BLaER1 (cell line): ENCODE data around the gene OPN3.

Source experiments
- H3K27ac ChIP-seq: shearing (Covaris generic); formaldehyde crosslinking; 2 replicates; pipeline ENCODE4 v1.8.1; 2022
- H3K27me3 ChIP-seq: shearing (Covaris generic); formaldehyde crosslinking; 2 replicates; pipeline ENCODE4 v1.8.1; 2022
- H3K36me3 ChIP-seq: shearing (Covaris generic); formaldehyde crosslinking; 2 replicates; pipeline ENCODE4 v1.8.1; 2022
- H3K4me1 ChIP-seq: shearing (Covaris generic); formaldehyde crosslinking; 2 replicates; pipeline ENCODE4 v1.8.1; 2022
- H3K4me2 ChIP-seq: shearing (Covaris generic); formaldehyde crosslinking; 2 replicates; pipeline ENCODE4 v1.8.1; 2022
- H3K4me3 ChIP-seq: shearing (Covaris generic); formaldehyde crosslinking; 2 replicates; pipeline ENCODE4 v1.8.1; 2022
- H3K9ac ChIP-seq: shearing (Covaris generic); formaldehyde crosslinking; 2 replicates; pipeline ENCODE4 v1.8.1; 2022
- H3K9me3 ChIP-seq: shearing (Covaris generic); formaldehyde crosslinking; 2 replicates; pipeline ENCODE4 v1.8.1; 2022
- H4K20me1 ChIP-seq: shearing (Covaris generic); formaldehyde crosslinking; 2 replicates; pipeline ENCODE4 v1.8.1; 2022
- Cebpa-rat ChIP-seq: shearing (Covaris generic); IDR thresholded peaks from 2 replicates; pipeline ENCODE4 v1.8.1; 2022

Gene OPN3

GRCh38 chr1:241647658-241648057, 7.5 kb upstream of the OPN3 start:
- H3K4me2 ChIP-seq, result no peak overlapping the region
- peaks cover 6% of the 10 kb centered on the region for H3K9me3 ChIP-seq
- H3K9ac ChIP-seq, result no peak overlapping the region
- no peak for TF ChIP-seq Cebpa-rat
- H3K4me1 ChIP-seq, result no peaks in the 10 kb centered on the region
- no peaks in the 10 kb centered on the region for H3K36me3 ChIP-seq
- H4K20me1 ChIP-seq, result no peaks in the 10 kb centered on the region
- no peak overlapping the region for H3K4me3 ChIP-seq
- no peaks in the 10 kb centered on the region for H3K27me3 ChIP-seq
- H3K27ac ChIP-seq, result no peak overlapping the region

- Histone ChIP-seq H3K27me3 (no peaks in the 10 kb centered on the region), H3K4me1 (peaks cover 5% of the 10 kb centered on the region), H3K4me3 (no peak overlapping the region), H3K9ac (no peak overlapping the region), H3K27ac (no peak overlapping the region), H3K9me3 (peaks cover 9% of the 10 kb centered on the region), H3K4me2 (no peak overlapping the region), H4K20me1 (no peaks in the 10 kb centered on the region), H3K36me3 (no peaks in the 10 kb centered on the region)
- no peak for TF ChIP-seq Cebpa-rat
Measured at GRCh38 chr1:241646201-241646600, 6.0 kb upstream of the OPN3 start.

DNA sequence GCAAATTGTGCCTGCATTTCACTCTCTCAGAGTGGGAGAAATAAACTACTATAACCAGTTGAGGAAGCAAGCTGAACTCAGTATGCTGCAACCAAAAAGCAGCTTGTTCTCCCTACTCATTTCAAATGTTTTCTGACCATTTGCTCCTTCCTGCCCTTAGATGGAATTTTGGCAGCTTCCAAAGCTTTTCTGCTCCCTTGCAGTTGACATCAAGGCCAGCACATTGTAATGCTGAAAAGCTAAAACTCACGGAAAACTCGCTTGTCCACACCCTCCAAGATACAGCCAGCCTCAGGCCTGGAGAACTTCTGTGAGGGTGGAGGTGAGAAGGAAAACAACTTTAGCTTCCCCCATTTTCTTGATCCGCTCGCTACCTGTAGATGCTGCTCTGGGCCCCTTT, 5.0 kb upstream of the OPN3 start:
- H3K27ac ChIP-seq, result no peak overlapping the region
- no peak overlapping the region for H3K9ac ChIP-seq
- no peak for TF ChIP-seq Cebpa-rat
- no peak overlapping the region for H3K4me2 ChIP-seq
- no peaks in the 10 kb centered on the region for H4K20me1 ChIP-seq
- H3K9me3 ChIP-seq, result peaks cover 9% of the 10 kb centered on the region
- H3K36me3 ChIP-seq, result no peaks in the 10 kb centered on the region
- no peaks in the 10 kb centered on the region for H3K27me3 ChIP-seq
- peaks cover 13% of the 10 kb centered on the region for H3K4me1 ChIP-seq
- no peak overlapping the region for H3K4me3 ChIP-seq

DNA sequence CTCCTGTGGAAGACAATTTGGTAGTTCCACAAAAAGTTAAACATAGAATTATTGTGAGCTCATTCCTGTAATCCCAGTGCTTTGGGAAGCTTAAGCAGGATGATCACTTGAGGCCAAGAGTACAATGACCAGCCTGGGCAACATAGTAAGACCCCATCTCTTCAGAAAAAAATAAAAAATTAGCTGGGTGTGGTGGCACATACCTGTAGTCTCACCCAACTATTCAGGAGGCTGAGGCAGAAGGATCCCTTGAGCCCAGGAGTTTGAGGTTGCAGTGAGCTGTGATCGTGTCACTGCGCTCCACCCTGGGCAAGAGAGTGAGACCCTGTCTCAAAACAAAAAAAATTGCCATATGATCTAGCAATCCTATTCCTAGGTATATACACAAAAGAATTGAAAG, 4.1 kb upstream of the OPN3 start:
- Histone ChIP-seq H4K20me1 (no peaks in the 10 kb centered on the region), H3K4me1 (peaks cover 13% of the 10 kb centered on the region)

DNA sequence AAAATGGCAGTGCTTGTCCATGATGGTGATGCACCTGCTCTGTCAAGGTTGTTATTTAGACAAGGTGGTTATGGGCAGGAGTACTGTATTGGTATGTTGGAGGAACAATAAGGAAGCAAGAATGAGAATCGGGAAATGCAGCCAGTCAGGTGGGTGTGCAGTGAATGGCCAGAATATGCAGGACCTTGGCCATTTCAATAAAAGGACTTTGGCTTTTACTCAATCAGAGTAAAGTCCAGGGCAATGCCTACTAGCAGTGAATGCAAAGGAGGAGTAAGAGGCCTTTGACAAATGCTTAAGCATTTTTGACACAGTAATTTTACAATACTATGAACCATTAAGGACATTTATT, 2.4 kb upstream of the OPN3 start:
- Histone ChIP-seq H3K9me3 (peaks cover 9% of the 10 kb centered on the region), H3K4me2 (no peak overlapping the region), H3K27me3 (no peaks in the 10 kb centered on the region), H4K20me1 (peaks cover 9% of the 10 kb centered on the region; the same call in 1 of the 2 replicates), H3K27ac (no peak overlapping the region), H3K9ac (no peak overlapping the region), H3K36me3 (no peaks in the 10 kb centered on the region), H3K4me1 (peaks cover 27% of the 10 kb centered on the region), H3K4me3 (no peak overlapping the region)
- TF ChIP-seq Cebpa-rat, result no peak

More for the DNA sequence above, 4.1 kb upstream of the OPN3 start:
- Histone ChIP-seq H3K4me3 (no peak overlapping the region), H3K27ac (no peak overlapping the region), H3K27me3 (no peaks in the 10 kb centered on the region), H3K9ac (no peak overlapping the region), H3K4me2 (no peak overlapping the region), H3K36me3 (no peaks in the 10 kb centered on the region), H3K9me3 (peaks cover 9% of the 10 kb centered on the region)
- no peak for TF ChIP-seq Cebpa-rat

GRCh38 chr1:241641773-241642592, 1.8 kb upstream of the OPN3 start:
- no peak overlapping the region for H3K9ac ChIP-seq
- peaks cover 9% of the 10 kb centered on the region for H3K9me3 ChIP-seq
- no peak overlapping the region for H3K27ac ChIP-seq
- H3K27me3 ChIP-seq, result no peaks in the 10 kb centered on the region
- no peak for TF ChIP-seq Cebpa-rat
- H3K4me3 ChIP-seq, result no peak overlapping the region
- no peaks in the 10 kb centered on the region for H3K36me3 ChIP-seq
- H4K20me1 ChIP-seq, result peaks cover 11% of the 10 kb centered on the region; the same call in 1 of the 2 replicates
- H3K4me2 ChIP-seq, result no peak overlapping the region
- H3K4me1 ChIP-seq, result peaks cover 33% of the 10 kb centered on the region

DNA sequence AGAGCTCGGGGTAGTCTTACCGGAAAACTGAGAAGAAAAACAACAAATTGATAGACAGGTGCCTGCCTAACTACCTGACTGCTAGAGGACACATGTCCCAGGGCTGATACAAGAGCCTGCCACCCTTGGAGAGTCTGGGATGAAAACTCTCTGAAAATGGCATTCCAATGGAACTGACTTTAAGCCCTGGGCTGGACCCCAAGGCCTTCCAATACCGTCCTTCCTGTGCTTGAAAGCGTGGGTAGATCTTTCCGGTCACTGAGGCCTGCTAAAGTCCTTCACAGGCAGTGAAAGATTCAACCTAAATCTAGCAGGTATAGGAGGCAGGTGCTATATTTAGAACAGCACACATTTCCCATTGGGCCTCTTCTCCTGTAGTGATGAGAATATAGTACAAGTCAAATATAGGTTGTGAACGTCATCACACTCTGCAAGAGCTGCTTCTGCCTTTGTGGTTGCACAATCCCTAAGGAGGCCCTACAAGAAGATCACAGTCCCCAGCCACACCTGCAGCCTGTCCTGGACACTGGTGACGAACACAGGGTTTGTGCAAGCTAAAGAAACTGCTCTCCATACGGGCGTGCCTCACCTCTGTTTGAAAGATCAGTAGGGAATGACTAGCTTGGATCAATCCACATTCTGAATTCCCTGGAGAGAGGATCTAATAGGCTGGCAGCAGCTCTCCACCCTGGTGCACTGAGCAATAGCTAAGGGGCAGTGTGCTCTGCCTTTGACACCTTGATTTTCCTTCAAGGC, 876 bp upstream of the OPN3 start:
- H3K9ac ChIP-seq, result peak overlapping the region; percentile 22
- peaks cover 9% of the 10 kb centered on the region for H3K9me3 ChIP-seq
- peak overlapping the region; percentile 75 for H3K27ac ChIP-seq
- peaks cover 43% of the 10 kb centered on the region for H3K4me1 ChIP-seq
- no peaks in the 10 kb centered on the region for H3K27me3 ChIP-seq
- H3K36me3 ChIP-seq, result no peaks in the 10 kb centered on the region
- TF ChIP-seq Cebpa-rat, result peak; percentile 85
- H4K20me1 ChIP-seq, result peaks cover 11% of the 10 kb centered on the region; the same call in 1 of the 2 replicates
- peak overlapping the region; percentile 91 for H3K4me3 ChIP-seq
- peak overlapping the region; percentile 75 for H3K4me2 ChIP-seq

- Histone ChIP-seq H3K27ac (peak overlapping the region; percentile 90), H3K4me1 (peaks cover 56% of the 10 kb centered on the region), H4K20me1 (peaks cover 11% of the 10 kb centered on the region; the same call in 1 of the 2 replicates), H3K27me3 (no peaks in the 10 kb centered on the region), H3K4me3 (peak overlapping the region; percentile 91), H3K36me3 (peaks cover 8% of the 10 kb centered on the region), H3K9ac (peak overlapping the region; percentile 91), H3K9me3 (peaks cover 9% of the 10 kb centered on the region), H3K4me2 (peak overlapping the region; percentile 90)
- TF ChIP-seq Cebpa-rat, result no peak
Measured at GRCh38 chr1:241639623-241640148, 483 bp downstream of the OPN3 start.

- Histone ChIP-seq H3K9me3 (peaks cover 9% of the 10 kb centered on the region), H3K27ac (peak overlapping the region; percentile 90), H3K4me1 (peaks cover 62% of the 10 kb centered on the region), H3K27me3 (no peaks in the 10 kb centered on the region), H3K9ac (peak overlapping the region; percentile 91), H3K4me3 (peak overlapping the region; percentile 91), H4K20me1 (peaks cover 11% of the 10 kb centered on the region; the same call in 1 of the 2 replicates), H3K4me2 (peak overlapping the region; percentile 90), H3K36me3 (peaks cover 14% of the 10 kb centered on the region)
- no peak for TF ChIP-seq Cebpa-rat
Measured at GRCh38 chr1:241638909-241639622, 1.1 kb downstream of the OPN3 start.
